Activated CD4-positive, alpha-beta T cell treated with anti-CD3 and anti-CD28 coated beads, Interleukin-10, Interleukin-2, amounts not matched to agents 100 ng/mL and 50 ng/mL, durations not matched to agents 16 hours and 8 hours (primary cell): ENCODE data around the gene SIRPA.

Experiments
- DNase-seq: peaks from one replicate; pipeline ENCODE4 v3.0.0-alpha.2; 2020

The SIRPA gene

DNA sequence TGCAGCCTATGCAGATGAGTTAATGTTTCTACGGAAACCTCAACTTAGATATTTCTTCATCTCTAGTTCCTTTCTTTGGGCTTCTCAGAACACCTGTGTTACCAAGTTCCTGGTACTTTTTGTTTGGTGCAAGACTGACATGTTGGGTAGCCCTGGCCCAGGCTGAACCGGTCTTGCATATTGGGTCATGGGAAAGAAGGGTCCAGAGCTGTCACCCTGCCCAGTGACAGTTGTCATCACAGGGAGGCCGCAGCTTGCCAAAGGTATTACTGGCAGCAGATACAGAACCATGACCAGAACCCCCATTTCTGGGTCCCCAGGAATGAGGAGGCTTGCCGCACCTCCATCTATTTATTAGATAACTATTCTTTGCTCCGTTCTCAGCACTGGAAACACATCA is 58.4 kb downstream of the SIRPA start:
- DNase-seq = no peak

DNA sequence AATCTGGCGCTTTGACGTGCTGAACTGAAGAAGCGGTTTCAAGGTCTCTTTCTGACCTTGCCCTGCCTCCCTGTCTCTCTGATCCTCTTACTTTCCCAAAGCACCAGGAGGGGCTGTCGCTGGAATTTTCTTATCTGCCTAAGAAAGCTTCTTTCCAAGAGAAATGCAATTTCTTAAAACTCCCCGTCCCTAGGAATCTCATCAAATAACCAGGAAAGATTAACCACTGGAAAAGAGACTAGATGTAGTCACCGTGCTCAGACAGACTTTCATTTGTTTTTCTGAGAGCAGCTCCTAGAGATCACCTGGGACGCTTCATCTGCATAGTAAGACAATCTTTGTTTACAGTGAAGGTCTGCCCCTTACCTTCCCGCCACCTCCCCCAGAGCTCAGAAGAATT is 60.0 kb downstream of the SIRPA start:
- no peak for DNase-seq

DNA sequence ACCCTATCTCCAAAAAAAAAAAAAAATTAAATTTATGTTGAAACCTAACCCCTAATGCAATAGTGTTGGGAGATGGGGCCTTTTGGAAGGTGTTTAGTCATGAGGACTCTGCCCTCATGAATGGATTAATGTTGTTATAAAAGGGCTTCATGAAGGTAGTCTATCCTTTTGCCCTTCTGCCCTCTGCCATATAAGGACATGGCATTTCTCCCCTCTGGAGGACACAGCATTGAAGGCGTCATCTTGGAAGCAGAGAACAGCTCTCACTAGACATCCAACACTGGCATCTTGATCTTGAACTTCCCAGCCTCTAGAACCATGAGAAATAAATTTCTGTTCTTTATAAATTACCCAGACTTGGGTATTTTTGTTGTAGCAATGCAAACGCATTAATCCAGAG is 63.2 kb downstream of the SIRPA start:
- no peak for DNase-seq

DNA sequence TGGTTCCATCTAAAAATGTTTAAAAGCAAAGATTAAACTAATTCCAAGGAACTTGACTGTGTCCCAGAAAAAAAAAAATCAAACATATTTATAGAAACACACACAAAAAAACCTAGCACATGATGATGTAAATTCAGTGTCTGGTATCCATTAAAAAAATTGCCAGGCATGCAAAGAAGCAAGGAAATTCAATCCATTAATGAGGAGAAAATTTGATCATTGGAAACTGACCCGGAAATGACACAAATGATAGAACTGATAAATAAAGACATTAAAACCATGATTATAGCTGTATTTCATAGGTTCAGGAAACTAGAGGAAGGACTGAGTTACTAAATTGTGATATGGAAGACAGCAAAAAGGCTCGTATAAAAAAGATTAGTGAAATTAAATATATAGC is 63.9 kb downstream of the SIRPA start:
- no peak for DNase-seq

DNA sequence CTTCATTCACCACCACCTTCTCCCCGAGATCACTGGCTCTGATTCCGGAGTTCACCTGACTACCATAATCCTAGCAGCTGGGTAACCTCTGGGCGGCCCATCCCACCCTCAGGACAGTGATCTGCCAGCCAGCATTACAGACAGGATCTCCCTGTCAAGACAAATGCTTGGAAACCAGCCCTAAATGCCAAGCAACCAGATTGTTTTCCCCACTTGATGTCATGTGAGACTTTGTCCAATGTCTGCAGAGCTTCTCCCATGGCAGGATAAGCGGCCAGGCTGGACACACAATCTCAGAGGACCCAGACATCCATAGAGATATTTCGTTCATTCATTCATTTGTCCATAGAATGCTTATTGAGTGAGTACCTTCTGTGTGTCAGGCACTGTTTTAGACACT is 66.2 kb downstream of the SIRPA start:
- DNase-seq = no peak

DNA sequence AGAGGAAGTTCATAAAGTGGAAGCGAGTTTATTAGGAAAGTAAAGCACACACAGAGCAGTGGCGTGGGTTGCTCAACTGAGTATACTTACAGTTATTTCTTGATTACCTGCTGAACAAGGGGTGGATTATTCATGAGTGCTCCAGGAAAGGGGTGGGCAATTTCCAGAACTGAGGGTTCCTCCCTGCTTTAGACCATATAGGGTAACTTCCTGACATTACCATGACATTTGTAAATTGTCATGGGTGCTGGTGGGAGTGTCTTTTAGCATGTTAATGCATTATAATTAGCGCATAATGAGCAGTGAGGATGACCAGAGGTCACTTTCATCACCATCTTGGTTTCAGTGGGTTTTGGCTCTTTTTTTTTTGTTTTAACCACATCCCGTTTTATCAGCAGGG is 68.9 kb downstream of the SIRPA start:
- no peak for DNase-seq

DNA sequence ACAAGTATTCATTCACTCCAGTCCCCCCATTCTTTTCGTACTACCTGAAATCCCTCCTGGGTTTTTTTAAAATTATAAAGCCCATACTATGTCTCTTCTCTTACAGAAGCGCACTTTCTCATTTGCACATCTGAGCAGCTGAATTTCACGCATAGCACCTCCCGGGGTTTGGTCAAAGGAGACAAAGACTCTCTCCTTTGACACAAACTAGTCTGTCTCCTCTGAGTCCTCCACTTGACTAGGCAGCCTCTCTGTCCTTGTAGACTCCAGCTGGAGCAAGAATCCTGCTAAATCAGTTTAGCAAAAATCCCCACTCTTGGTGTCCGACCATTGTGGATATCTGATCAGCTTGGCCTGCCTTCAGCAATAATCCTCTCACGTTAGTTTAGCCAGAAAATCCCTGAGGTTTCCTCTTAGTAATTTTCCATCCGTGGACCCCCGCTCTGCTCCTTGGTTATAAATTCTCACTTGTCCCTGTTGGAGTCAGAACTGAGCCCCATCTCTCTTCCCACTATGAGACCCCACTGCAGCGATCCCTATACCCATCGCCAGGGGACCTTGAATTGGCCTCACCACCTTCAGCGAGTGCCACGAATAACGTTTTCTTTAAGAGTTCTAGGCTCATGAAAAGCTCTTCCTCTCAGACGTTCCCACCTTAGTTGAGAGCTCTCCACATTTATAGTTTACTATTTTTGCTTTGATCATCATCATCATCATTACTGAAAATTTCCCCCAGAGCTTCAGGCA is 69.6 kb downstream of the SIRPA start:
- peak; percentile 4 for DNase-seq

DNA sequence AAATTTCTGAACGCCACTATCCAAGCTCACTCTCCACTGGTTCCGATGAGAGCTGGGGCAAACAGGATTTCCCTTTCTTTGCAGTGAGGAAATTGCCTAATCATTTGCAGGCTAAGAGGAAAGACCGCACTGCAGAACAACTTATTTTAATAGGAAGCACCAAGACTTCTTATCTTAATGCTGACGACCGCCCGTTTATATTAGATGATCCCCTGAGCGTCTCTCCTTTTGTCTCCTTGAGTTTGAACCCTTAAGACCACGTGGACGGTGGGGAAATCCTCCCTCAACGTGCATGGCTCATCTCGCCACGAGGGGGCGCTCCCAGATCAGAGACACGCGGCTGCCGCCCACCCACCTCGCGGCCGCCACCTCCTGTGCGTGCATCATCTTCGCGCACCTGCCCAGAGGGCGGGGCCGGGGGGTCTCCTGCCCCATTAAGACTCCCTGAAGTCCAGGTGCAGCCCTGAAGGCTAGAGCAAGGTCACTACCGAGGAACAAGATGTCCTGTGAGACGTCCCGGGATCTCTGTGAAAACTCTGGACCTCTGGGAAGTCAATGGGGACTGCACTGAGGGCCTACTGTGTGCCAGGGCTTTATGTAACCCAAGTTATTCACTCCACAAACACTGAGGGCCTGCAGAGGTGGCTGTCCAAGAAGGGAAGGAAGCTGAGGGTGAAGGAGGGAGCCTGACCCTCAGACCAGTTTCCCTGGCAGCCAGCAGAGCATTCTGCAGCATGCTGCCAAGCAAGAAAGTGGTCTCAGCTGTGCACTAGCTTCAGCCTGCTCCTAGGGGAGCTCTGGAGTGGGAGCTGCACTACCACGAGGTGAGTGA is 70.5 kb downstream of the SIRPA start:
- peak; percentile 80 for DNase-seq

DNA sequence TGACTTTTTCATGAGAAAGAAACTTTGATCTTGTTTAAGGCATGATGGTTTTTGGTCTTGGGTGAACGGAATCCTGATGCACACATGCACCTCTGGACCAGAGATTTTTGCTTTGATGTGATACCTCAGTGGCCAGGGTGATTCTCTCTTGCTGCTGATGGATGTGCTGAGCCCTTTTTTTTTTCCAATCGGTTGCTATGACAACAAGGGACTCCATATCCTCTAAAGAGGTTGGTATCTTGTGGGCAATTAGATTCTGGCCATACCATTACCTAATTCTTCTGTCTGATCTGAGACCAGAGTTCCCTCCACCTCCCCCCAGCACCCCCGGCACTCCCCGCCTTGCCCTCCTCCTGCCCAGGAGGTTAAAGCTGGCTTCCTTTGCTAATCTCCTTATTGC is 73.8 kb downstream of the SIRPA start:
- DNase-seq = no peak

DNA sequence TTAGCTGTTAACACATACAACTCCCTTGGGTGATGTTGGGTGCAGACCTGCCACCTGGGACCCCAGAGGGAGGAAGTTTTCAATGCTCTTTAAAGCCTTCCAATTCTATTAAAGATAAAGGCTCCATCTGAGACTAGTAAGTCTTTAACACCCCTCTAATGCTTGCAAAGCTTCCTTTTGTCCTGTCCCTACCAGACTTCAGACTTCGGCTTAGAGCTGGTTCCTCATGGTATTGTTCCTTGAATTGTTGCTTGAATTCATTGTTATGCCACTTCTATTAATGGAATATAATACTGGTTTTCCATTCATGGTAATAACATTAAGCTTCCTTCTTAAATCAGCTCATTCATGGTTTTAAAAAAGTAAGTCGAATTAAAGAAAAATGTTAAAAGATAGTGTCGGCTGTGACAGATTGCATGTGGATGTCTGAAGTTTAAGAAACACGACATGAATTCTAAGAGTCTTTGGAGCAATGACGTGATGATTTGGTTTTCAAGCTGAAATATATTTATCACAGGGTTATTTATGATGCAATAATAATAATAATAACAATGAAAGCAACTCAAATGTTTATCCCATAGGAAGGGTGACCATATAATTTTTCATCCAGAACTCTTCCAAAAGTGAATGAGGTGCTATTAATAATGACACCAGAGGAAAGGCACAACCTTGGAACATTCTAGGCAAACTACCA is 76.8 kb downstream of the SIRPA start:
- no peak for DNase-seq

DNA sequence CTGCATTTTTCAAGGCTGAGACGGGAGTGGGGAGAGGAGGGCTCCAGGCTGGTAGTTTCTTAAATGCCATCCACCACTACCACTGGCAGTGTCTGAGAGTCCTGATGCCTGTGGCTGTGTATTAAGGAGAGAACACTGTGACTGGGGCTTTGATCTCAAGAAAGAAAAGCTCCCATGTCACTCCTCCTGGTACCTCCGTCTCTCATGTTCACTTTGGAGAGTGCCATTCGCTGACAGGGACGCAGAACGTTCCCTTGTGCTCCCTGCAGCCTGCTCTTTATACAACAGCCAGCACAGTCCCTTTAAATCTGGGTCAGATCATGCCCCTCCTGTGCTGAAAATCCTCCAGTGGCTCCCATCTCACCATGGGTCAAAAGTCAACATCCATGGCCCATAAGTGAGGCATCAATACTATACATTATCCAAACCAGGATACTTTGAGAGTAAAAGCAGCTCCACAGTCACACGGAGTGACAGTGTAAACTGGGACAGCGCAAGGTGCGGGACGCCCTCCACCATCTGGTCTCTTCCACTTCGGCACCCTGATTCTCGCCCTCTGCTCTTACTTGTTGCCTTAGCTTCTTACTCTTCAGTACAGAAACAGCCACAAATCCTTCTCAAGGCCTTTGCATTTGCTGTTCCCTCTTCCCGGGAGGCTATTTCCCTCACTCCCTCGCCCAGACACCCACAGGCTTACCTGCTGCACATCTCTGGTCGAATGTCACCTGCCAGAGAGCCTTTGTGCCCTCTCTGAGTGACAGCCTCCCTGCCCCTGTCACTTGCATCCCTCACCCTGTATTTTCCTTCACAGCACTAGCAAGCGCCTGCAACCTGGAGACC is 78.6 kb downstream of the SIRPA start:
- no peak for DNase-seq

DNA sequence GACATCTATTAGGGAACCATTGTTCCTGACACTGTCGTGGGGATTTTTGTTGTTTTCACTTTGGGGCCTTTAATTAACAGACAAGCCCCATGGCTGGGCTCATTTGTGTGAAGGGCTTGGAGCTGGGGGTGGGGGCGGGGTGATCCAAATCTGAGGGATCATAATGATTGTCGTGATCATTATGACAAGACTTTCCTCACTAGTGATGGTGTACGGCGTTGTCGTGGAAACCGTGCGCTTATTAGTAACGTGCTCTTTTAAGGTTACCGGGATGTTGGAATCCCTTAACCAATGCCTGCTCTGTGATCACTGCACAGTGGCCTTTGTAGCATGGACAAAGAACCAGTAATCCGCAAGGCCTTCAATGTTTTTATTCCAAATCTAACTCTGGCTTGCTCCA is 80.1 kb downstream of the SIRPA start:
- no peak for DNase-seq

DNA sequence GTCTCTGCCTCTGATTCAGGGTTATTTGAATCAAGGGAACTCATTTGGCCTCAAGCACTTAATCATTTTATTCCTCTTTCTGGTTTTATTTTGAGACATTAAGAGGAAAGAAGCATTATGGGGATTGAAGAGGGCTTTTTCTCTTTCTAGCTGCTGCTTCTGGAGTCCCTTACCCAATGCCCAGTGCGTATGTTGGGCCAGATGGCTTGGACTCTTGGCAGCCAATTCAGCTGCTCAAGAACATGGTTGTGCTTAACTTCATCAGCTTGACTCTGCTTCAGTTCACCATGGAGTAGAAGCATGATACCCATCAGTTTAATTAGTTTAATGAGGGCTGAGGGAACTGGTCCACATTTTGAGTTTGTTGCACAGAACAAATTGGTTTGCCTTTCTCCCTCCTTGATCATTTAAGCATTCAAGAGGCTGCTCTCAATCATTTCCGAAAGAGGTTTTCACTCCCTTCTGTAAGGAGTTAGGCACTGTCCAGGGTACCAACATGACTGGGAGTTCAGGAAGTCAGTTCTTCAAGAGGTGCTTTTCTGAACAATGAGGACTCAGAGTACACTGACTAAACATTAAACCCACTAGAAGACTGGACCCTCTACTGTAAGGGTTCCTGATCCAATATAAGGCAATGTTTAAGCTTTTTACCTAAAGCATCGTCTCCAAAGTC is 84.0 kb downstream of the SIRPA start:
- DNase-seq = no peak

DNA sequence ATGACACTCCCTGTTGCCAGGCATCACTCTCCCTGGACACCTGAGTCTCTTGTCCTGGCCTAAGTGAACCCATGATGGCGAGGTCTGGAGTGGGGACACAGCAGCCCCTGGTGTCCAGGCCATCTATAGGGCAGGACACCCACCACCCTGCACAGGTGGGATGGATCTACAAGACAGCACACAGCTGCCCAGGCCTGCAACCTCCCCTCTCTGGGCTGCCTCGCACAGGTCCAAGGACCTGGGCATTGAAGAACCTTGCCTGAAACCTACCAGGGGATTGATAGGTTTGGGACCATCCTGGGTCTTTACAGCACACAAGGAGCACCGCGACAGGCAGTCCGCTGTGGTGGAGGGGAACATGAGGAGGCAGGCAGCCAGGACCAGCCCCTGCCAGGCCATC is 87.5 kb downstream of the SIRPA start:
- no peak for DNase-seq

DNA sequence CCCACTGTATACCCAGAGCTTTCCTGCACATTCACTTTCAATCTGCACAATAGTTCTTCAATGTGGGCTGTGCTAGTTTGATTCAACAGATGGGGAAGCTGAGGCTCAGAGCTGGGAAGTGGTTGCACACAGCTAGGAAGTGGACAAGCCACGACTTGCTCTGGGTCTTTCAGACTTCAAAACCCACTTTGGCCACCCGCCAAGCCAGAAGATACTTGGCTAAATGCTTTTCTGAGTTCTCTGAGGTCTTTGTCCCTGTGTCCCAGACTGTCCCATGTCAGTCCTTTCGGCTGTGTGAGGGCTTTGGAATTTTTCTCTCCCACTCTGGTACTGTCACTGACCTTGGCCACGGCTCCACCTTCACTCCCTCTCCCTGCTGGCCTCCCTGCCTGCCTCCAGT is 88.1 kb downstream of the SIRPA start:
- no peak for DNase-seq

DNA sequence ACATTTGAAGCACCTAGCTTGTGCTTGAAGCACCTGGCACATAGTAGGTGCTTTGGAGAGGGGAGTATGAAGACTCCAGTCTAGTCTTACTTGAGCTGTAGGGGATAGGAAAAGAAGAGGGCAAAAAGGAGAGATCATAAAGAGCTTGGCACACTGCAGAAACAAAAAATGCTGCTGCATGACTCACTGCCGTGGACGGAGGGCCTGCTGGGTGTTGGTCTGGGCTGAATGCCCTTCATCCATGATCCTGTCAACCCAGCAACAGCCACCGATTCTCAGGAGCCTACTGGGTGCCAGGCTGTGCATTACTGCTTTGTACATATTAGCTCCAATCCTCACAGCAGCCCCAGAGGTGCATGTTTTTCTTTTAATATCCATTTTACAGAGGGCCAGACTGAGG is 92.6 kb downstream of the SIRPA start:
- no peak for DNase-seq
